GM19455 (cell line): Measurements from ENCODE around the gene ZBTB32.
"Not testable (repeated sequence)": the region's sequence is repeated elsewhere in the genome, so short reads cannot be mapped to it uniquely, and the experiment has no call there.

Source experiments
- ATAC-seq: cut with Tn5 transposase; IDR thresholded peaks from one replicate; pipeline ENCODE4 v1.9.1; 2021; ENCODE audit not compliant: unreplicated experiment

Gene ZBTB32, protein sequence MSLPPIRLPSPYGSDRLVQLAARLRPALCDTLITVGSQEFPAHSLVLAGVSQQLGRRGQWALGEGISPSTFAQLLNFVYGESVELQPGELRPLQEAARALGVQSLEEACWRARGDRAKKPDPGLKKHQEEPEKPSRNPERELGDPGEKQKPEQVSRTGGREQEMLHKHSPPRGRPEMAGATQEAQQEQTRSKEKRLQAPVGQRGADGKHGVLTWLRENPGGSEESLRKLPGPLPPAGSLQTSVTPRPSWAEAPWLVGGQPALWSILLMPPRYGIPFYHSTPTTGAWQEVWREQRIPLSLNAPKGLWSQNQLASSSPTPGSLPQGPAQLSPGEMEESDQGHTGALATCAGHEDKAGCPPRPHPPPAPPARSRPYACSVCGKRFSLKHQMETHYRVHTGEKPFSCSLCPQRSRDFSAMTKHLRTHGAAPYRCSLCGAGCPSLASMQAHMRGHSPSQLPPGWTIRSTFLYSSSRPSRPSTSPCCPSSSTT

DNA sequence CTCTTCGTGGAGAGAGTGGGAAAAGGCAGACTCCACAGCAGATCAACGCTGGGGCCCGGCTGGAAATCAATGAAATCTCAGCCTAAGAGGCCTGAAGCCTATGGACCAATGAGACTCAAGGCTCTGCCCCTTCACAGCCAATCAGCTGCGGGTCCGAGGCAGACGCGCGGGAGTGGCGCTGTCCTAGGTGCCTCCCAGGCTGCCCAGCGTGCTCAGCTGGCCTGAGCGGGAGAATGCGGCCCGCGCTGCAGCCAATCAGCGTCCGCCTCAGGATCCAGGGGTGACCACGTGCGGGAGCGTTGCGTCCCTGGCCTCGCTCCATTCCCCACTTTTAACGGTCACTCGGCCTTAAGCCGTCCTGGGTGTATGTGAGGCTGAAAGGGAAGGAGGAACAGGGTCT, at the start of gene ZBTB32:
Gene ZBTB32 (plus strand): TSS at position 341 of the 400 bp plus-strand sequence. CDS start 10,069 bp downstream, outside the sequence.
- ATAC-seq: no peak

DNA sequence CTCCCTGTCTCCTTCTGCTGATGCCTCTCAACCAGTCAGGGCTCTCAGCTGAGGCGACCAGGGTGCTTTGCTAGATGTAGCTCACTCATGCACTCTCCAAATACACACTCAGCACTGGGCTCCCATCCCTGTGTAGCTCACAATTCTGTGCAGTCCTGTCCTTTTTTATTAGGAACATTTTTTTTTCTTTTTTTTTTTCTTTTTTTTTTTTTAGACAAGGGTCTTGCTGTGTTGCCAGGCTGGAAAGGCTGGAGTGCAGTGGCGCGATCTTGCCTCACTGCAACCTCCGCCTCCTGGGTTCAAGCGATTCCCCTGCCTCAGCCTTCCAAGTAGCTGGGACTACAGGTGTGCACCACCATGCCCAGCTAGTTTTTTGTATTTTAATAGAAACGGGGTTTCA, 49.5 kb upstream of the ZBTB32 start:
- not testable (repeated sequence) for ATAC-seq

DNA sequence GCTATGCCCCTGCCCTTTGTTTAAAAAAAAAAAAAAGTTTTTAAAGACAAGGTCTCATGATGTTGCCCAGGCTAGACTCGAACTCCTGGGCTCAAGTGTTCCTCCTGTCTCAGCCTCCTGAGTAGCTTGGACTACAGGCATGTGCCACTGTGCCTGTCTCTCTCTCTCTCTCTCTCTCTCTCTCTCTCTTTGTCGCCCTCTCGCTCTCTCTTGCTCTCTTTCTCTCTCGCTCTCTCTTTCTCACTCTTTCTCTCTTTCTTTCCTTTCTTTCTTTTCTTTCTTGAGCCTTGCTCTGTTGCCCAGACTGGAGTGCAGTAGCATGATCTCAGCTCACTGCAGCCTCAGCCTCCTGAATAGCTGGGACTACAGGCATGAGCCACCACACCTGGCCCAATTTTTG, 48.8 kb upstream of the ZBTB32 start:
- ATAC-seq: no peak

DNA sequence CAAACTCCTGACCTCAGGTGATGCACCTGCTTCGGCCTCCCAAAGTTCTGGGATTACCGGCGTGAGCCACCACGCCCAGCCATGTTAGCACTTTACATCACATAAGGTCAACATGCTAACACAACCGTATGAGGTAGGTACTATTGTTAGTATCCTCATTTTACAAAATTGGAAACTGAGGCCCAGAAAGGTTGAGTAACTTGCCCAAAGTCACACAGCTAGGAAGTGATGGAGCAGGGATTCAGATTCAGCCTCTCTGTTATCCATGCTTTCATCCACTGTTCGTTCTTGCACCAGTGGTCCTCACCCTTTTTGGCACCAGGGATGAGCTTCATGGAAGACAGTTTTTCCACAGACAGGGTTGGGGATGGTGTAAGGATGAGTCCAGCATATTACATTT, 47.7 kb upstream of the ZBTB32 start:
- ATAC-seq: no peak

DNA sequence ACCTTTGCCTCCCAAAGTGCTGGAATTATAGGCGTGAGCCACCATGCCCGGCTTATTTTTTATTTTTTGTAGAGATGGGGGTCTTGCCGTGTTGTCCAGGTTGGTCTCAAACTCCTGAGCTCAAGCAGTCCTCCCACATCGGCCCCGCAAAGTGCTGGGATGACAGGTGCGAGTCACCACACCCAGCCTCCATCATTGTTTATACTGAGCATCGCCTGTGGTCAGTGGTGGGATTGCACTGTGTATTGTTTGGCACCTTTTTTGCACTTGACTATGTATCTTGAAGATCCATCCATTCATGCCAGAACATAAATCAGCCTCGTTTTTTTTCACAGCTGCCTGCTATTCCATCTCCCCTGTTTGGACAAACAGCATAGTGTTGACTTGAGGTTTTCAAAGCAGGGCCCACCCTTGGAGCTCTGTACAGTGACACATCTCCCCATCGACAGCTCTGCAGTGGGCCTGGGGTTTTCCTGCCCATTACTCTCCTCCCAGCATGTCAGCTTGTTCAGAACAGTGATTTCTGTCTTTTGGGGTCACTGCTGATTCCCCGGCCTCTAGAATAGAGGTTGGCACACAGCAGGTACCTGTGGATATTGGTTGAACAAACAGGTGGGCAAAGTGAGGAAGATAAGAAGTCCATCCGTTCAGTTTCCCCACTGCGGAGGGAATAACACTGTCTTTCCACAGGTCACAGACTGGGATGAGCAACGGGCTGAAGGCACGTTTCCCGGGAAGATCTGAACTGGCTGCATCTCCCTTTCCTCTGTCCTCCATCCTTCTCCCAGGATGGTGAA, 46.3 kb upstream of the ZBTB32 start:
- no peak for ATAC-seq

DNA sequence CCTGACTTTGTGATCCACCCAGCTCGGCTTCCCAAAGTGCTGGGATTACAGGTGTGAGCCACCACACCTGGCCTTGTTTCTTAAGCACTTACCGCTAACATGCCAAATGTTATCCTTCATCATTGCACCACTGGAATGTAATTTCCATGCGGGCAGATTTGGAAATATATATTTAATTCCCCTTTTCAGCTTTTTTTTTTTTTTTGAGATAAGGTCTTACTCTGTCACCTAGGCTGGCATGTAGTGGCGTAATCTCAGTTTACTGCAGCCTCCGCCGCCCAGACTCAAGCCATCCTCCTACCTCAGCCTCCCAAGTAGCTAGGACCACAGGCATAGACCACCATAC, 42.4 kb upstream of the ZBTB32 start:
- ATAC-seq: no peak

DNA sequence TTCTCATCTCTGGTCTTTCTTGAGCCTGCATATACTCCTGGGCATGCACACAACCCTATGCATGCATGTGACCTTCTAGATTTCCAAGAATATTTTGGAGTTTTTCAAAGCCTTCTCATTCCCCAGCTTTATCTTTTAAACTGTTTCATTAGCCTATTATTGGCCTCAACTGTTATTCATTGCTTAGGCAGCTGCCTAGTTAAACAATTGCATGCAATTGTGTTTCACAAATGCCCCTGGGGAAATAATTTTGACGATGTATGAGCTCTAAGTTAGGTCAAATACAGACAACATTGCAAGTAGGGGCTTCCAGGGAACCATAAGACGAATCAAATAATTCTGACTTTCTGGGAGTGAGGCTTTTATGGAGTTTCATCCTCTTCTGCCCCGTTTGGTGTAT, 40.4 kb upstream of the ZBTB32 start:
- ATAC-seq: no peak

DNA sequence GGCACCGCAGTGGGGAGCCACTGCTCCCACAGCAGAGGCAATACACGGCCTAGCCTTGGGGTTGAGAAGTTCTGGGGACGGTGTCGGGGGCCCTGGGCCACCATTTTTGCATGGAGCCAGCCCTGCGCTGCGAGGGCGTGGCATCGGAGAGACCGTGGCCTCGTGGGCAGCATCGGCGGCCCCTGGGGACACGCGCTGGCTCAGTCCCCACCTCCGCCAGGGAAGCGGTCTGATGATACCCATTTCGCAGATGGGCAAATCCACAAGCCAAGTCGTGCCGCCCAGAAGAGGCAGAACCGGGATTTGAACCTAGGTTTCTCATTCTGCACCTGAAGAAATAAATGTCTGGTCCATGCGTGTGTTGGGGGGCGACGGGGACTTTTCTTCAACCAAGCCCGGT, 39.2 kb upstream of the ZBTB32 start:
- no peak for ATAC-seq

DNA sequence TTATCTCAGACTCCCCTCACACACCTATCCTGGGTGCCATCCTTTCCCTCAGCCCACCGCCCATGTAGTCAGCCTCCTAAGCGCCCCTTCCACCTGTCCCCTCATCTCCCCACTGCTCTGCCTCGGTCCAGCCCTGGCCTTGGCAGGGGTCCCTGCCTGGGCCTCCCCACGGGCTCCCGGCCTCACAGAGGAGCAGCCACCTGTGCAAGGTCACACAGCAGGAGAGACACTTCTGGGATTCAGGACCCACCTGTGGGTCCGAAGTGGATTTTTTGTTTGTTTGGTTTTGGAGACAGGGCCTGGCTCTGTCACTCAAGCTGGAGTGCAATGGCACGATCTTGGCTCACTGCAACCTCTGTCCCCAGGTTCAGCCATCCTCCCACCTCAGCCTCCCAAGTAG, 38.8 kb upstream of the ZBTB32 start:
- ATAC-seq: no peak

DNA sequence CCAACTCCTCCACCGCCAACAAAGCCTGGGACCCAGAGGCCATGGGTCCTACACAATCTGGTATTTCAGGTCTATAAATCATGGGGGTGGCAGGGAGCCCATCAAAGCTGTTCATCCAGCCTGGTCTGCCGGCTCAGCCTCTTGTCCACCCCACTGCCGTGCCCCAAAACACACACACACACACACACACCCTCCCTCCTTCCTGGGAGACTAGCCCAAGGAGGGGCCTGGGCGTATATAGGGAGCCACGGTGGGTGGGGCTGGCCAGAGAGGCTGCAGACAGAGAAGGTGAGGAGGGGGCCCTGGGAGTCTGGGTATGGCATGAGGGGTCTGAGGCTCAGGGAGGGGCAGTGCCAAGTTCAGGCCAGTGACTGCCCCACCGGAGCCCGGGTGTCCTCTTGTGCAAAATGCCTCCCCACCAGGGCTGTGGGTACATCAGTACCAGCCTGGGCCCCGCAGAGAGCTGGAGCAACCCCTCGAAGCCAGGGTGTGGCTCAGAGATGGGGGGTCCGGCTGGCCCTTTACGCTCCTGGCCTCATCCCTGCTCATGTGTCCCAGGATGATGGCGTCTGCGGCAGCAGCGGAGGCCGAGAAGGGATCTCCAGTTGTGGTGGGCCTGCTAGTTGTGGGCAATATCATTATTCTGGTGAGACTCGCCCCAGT, 38.0 kb upstream of the ZBTB32 start, which contains the start of gene UPK1A:
Gene UPK1A (plus strand): TSS at position 267 of the 663 bp plus-strand sequence. CDS start 296 bp downstream, at position 563.
- ATAC-seq: no peak

DNA sequence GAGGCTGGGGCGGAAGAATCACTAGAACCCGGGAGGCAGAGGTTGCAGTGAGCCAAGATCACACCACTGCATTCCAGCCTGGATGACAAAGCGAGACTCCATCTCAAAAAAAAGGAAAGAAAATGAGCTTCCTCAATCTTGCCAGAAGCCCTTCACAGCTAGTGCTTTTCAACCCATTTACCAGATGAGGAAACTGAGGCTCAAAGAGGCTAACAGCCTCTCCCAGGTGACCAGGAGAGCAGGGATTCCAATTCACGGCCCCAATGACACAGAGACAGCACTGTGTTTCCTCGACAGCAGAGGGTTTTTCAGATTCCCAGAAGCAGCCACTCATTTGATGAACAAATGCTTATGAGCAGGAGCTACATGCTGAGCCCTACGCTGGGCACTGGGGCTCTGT, 34.8 kb upstream of the ZBTB32 start:
- ATAC-seq: no peak

DNA sequence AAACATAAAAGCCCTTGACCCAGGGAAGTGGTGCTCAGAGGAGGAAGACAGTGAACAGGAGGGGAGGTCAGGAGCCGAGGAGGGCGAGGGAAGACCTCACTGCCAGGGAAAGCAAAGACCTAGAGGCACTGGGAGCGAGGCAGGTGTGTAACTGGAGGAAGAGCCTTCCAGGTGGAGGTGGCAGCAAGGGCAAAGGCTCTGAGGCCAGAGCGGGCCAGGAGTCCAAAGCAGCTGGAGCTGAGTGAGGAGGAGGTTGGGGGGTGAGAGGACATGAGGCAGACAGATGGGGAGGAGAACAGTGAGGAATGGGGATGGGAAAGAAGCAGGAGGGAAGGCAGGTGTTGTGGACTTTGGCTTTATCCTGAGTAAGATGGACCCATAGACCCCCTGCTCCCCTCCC, 34.4 kb upstream of the ZBTB32 start:
- no peak for ATAC-seq

DNA sequence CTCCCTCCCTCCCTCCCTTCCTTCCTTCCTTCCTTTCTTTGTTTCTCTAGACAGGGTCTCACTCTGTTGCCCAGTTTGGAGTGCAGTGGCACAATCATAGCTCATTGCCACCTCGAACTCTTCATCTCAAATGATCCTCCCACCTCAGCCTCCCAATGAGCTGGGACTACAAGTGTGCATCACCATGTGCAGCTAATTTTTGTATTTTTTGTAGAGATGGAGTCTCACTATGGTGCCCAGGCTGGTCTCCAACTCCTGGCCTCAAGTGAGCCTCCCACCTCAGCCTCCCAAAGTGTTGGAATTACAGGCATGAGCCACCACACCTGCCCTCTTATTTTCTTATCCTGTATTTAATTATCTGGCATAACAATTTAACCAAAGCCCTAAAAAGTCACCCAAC, 33.7 kb upstream of the ZBTB32 start:
- ATAC-seq: no peak

DNA sequence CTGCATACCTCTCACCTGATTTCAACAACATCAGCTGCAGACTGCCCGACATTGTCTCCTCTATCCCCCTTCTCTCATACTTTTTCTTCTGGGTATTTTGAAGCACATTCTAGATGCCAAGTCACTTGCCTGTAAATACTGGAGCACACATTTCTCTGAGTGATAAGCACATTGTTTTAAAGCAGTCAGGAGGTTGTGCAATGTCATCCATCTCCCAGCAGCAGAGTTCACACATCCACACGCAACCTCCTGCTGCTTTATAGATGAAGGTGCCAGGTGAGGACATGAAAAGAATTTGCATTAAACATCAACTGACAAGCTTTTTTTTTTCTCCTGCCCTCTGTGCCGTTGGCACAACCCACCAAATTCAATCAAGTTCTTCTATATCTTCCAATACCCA, 32.5 kb upstream of the ZBTB32 start:
- no peak for ATAC-seq

DNA sequence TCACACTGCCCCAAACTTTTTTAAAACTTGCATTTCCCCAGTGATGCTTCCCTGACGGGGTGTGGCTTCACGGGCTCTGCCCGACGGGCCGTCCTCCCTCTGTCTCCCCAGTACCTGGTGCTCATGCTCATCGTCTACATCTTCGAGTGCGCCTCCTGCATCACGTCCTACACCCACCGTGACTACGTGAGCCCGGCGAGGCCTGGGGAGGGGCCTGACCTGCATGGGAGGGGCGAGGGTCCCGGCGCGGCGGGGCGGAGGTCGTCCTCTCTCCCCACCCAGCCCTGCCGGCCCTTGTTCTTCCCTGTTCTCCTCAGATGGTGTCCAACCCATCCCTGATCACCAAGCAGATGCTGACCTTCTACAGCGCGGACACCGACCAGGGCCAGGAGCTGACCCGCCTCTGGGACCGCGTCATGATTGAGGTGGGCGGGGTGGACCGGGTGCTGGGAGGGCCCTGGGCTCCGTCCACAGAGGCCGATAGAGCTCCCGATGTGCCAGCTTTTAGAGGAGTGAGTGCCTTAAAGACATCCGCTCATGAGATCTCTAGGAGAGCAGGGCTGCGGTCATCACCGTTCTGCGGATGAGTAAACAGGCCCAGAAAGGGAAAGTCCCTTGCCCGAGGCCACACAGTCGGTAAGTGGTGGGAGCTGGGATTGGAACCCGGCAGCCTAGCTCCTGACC, 31.1 kb upstream of the ZBTB32 start:
- ATAC-seq: no peak

DNA sequence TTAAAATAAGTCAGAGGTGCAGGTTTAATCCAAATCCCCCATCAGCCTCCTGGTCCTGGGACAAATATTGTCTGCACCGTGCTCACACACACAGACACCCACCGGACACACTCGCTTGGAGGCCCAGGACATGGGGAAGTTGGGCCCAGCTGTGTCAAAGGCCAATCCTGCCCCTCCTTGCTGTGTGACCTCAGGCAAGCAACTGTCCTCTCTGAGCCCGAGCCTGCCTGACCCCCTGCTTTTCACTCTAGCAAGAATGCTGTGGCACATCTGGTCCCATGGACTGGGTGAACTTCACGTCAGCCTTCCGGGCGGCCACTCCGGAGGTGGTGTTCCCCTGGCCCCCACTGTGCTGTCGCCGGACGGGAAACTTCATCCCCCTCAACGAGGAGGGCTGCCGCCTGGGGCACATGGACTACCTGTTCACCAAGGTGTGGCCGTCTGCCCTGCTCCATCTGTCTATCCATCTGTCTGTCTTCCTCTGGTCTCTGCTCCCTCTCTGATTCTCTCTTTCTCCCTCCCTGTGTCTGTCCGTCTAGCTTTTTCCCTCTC, 28.7 kb upstream of the ZBTB32 start:
- no peak for ATAC-seq

DNA sequence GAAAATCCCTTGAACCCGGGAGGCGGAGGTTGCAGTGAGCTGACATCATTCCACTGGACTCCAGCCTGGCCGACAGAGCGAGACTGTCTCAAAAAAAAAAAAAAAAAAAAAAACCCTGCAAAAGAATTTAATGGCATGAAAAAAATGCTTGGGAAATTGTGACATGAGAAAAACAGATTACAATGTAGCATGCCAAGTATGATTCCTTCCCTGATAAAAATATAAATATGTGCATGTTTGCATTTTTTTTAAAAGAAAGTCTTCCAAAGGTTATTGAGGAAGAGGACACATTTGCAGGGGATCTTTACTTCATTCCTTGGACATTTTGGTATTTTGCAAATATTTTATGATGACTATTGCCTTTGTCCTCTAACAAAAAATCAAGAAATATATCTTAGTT, 14.5 kb upstream of the ZBTB32 start:
- ATAC-seq: no peak

DNA sequence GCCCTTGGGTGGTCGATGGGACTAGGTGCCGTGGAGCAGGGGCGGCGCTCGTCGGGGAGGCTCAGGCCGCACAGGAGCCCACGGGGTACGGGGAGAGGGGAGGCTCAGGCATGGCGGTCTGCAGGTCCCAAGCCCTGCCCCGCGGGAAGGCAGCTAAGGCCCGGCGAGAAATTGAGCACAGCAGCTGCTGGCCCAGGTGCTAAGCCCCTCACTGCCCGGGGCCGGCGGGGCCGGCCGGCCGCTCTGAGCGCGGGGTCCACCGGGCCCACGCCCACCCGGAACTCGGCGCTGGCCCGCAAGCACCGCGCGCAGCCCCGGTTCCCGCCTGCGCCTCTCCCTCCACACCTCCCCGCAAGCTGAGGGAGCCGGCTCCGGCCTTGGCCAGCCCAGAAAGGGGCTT, 13.3 kb upstream of the ZBTB32 start:
- not testable (repeated sequence) for ATAC-seq

DNA sequence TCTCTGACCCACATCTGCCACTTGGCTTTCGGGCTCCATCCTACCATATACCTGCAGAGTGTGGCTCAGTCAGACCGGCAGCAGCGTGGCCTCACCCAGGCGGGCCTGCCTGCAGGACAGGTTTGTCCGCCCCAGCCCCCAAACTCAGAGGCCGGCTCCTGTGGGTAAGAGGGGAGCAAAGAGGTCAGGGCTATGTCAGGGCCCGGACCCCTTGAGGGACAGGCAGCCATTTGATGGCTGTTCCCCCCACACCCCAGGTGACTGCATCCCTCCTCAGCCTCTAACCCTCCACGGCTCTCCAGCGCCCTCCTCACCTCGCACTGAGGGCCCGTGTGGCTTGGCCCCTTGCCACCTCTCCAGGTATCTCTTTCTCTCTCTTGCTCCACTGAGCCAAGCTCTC, 12.3 kb upstream of the ZBTB32 start:
- no peak for ATAC-seq

DNA sequence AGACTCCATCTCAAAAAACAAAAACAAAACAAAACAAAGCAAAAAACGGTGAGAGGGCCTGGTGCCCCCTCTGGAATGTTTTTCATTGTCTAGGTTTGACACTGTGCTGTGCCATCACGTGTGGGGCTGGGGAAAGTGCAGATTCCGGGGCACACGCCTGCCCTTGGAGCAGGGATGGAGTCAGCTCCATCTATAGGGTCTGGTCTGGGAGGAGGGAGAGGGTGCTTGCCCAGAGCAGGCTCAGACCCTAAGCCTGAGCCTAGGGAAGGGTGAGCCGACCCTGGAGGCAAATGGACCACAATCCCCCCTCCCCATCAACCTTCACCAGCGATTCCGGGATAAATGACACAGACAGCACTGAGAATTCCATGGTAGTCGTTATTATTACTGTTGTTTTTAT, 10.9 kb upstream of the ZBTB32 start:
- ATAC-seq: no peak
